HT-29 (cell line): Measurements from ENCODE around the gene MTX3. TPM values are rescaled to one million over a fixed set of nuclear protein-coding genes. Genes with fewer than 3 reads are reported as not detected.

Experiments
- DNase-seq: peaks from one replicate; pipeline ENCODE4 v3.0.0-alpha.2; 2015; ENCODE audit warnings: low spot score
- total RNA-seq: library from RNA; depleted of rRNA; stranded (reverse); fragments of >200 nt; shearing (Covaris generic); gene quantifications from 2 replicates; pipeline ENCODE4 v1.2.3, GENCODE V29; 2014; rRNA removed

MTX3 gene, protein sequence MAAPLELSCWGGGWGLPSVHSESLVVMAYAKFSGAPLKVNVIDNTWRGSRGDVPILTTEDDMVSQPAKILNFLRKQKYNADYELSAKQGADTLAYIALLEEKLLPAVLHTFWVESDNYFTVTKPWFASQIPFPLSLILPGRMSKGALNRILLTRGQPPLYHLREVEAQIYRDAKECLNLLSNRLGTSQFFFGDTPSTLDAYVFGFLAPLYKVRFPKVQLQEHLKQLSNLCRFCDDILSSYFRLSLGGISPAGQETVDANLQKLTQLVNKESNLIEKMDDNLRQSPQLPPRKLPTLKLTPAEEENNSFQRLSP
- 2.9 and 3.8 TPM in 2 replicates for total RNA-seq

DNA sequence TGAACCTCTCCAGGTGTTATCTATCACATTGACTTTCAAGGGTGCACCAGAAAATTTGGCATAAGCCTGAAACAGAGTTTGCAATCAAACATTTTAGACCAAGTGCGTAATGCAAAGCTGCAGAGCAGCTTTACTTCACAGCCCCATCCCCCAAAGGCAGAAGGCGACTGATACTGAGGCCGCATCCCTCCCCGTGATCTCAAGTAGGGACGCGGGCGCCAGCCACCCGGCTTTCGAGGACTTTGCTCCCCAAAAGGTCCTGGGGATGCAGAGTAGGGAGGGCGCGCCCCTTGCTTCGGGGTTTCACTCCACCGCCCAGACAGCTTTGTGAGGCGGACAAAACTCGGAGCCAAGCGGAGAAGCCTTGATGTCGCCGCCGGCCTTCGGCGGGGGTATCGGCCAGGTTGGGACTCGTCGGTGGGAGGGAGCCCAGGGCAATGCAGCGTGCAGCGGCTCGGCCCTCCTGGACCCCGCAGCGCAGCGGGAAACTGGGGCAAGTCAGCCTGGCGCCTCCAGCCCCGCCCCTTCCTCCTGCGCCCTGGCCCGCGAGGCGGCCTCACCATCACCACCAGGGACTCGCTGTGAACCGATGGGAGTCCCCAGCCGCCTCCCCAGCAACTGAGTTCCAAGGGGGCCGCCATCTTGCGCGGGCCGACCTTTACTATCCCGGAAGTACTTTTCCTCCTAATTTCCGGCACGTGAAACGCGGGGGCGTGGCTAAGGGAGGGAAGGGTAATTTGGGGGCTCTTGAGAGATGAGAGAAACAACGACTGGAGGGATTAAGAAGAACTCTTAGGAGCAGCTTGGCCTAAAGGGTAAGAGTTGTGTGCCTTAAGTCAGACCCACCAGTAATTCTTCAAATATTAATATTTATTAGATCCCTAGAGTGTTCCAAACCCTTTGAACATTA, at the start of gene MTX3:
TSS of gene MTX3 (minus strand) at position 665 of the 910 bp plus-strand sequence. CDS start at position 641, 24 bp downstream.
- peak; percentile 76 for DNase-seq

DNA sequence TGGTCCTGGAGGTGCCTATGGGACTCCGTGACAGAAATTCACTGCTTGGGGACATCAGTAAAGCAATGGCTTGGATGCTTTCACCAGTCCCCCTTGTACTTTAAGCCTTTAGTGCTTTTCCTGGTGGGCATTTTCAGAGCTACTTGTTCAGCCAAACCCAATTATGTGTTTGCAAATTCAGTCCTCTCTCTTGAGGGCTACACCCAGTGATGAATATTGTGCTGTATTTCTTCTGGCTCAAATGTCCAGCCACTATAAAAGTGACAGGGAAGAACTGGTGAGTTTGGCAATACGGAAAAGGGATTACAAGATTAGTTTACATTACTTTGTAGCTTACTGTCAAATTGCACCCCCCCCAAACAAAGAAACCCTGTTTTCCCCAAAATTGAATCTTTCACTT, 48.6 kb upstream of the MTX3 start:
- no peak for DNase-seq

DNA sequence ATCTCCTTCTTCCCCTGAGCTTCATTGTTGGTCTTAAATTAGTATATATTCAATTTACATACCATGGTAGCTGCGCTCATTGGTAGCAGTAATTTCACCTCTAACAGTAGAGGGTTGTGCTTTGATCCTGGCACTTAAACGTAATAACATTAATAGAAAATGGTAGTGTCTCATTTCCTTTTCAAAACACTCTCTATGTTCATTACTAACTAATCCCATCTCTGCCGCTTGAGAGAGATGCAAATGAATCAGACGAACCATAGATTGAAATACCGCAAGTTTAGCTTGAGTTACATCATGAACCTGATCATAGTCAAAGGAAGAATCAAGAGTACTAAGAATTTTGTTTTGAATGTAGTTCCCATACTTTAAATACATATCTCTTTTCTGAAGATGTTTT, 46.3 kb upstream of the MTX3 start:
- DNase-seq = no peak

DNA sequence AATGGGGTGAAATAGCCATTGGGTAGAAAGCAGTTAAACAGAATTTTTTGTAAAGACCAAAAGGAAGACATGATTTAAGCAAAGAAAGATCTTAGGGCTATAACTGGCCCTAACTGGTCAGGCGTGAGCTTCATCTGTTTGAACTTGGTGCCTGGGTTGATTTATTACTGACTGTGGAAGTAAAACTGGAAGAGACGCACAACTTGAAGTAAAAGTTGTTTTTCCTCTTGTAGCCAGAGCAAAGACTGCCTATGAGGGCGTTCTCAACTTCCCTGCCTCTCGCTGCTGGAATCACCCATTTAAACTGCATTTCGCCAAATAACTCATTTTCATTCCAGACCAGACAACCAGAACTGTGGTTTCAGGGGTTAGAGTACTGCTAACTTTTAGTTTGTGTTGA, 45.6 kb upstream of the MTX3 start:
- no peak for DNase-seq

DNA sequence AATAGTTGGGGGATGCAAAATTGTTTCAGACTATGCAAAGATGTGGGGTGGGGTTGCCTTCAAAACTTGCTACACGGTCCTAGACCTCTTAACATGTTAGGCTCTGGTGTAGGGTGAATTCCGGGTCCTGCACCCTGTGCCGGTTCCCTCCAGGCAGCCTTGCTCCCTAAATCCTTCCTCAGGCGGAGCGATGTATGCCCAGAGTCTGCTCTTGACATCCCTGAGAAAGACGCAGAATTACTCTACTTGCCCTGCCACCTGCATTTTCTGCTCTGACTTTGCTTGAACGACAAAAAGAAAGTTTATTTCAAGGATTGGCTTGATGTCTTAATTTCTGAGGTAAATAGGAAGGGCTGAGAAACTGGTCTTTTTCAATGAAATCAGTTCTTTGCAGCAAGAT, 44.8 kb upstream of the MTX3 start:
- DNase-seq = no peak

DNA sequence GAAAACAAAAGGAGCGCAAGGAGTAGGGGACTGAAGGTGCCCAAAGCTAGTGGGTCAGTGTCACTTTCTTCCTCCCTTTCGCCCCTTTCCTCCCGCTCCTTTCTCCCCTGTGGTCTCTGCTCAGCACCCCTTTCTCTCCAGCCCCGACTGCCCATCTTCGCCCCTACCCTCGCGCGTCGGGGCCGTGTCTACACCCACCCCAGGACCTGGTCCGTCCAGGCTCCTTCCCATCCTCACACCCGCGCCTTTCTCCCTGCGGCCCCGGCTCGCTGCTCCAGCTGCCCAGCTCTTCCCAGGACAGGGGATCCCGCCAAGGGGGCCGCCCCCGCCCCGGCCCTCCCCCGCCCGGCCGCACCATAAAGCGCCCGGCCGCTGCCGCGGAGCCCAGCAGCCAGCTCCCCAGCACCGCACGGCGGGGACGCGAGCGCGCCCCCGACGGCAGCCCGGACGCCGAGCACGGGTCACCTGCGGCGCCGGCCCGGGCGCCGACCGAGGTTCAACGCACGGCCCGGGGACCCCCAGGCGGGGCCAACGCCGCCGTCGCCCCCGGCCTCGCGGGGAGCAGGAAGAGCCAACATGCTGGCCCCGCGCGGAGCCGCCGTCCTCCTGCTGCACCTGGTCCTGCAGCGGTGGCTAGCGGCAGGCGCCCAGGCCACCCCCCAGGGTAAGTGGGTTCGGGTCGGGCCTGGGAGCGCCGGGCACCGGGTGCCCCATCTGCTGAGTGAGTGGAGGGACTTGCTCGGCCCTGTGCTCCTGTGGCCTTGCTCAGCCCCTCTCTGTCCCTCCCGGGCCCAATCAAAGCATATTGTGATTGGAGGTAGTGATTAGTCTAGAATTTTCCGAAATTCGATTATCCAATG, 44.1 kb upstream of the MTX3 start, which contains the start of gene THBS4:
TSS of gene THBS4 (plus strand) at position 387 of the 860 bp plus-strand sequence. CDS start at position 577, 190 bp downstream.
- DNase-seq = no peak

DNA sequence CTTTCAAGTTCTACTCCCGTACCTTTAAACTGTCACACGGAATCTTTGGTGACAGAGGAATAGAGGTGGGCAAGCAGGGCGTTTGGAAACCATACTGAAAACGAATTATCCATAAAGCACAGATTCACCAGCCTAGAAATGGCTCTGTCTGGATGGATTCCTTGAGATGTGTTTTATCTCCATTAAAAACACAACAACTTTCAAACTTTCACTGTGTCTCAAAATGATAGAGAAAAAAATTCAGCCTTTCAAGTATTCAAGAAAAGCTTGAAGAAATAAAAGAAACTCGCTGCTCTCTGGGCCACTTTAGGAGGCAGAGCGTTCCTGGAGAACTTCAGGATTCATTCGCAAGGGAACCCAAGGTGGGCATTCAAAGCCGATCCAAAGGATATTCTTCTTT, 43.5 kb upstream of the MTX3 start:
- DNase-seq = no peak

DNA sequence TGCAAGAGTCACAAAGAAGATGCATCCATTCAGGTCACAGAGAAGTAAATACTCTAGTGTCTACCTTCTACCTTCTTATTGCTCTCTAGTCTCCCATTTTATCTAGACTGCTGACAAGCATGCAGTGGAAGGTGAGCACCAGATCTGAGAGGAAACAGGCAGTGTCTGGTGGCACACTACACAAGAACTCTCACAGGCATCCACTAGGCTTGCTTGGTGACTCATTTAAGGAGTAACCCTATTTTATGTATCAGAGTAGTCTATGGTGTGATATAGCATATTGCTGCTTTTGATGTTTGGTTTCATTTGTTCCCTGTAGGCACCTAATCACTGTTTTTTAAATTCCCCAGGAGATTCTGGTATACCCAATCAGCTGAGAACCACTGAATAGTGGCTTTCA, 42.5 kb upstream of the MTX3 start:
- DNase-seq = no peak

DNA sequence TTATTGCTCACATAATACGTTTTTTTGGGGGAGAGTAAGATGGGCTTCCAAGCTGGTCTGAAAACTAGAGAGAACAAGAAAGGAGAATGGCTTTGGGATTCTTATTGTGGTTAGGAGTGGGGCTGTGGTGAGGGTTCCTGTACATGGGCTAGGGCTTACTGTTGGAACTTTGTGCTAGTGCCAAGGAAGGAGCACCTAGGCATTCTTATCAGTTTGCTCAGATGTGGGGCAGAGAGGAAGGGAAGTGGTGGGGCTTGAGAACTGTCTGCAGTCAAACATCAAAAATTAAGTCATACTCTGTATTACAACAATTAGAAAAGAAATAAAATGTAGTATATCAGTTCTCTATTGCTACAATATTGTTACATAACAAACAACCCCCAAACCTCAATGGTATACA, 40.0 kb upstream of the MTX3 start:
- DNase-seq = no peak

DNA sequence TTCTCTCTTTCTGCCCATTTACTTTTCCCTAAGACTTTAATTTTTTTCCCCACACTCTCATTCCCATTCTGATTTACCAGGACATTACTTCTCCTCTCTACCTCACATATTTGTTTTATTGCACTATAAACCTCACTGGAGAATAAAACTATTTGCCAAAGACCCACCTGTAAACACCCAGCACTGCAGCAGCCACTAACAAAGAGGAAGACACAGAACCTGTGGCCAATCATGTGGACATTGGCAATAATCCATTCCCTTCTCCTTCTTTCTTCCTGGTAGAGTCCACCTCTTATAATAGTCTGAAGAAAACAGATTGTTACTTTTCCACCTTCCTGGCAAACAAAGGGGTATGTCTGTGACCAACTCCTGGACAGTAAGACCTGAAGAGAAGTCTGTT, 35.8 kb upstream of the MTX3 start:
- DNase-seq = peak; percentile 38

DNA sequence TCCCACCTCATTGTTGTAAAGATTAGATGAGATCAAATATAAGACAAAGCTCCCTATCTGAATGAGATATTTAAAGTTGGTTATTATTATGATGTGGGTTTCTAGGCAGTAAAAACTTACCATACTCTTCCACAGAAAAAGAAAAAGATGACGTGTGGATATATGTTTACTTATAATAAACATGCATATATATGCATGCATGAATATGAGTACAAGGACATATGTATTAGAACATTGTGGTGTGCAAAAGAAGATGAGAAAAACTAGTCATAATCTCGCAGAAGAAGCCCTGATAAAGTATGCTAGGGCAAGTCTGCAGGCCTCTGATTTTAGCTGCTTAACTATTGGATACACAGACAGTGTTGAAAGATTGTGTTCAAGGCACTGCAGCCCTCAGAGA, 34.0 kb upstream of the MTX3 start:
- DNase-seq = no peak

DNA sequence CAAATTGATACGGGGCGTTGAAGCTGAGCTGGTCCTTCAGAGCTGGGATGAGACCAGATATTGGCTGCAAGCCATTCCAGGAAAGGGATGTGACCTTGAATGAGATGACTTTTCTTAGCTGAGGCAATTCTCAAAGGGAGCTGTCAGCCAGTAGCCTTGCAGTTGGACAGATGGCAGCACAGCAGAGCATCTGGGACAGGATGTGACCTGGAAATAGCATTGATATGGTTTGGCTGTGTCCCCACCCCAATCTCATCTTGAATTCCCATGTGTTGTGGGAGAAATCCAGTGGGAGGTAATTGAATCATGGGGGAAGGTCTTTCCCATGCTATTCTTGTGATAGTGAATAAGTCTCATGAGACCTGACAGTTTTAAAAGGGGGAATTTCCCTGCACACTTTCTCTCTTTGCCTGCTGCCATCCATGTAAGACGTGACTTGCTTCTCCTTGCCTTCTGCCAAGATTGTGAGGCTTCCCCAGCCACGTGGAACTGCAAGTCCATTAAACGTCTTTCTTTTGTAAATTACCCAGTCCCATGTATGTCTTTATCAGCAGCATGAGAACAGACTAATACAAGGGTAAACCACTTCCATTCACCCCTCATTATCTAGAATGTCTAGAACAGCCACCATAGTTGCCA, 19.8 kb upstream of the MTX3 start:
- no peak for DNase-seq

DNA sequence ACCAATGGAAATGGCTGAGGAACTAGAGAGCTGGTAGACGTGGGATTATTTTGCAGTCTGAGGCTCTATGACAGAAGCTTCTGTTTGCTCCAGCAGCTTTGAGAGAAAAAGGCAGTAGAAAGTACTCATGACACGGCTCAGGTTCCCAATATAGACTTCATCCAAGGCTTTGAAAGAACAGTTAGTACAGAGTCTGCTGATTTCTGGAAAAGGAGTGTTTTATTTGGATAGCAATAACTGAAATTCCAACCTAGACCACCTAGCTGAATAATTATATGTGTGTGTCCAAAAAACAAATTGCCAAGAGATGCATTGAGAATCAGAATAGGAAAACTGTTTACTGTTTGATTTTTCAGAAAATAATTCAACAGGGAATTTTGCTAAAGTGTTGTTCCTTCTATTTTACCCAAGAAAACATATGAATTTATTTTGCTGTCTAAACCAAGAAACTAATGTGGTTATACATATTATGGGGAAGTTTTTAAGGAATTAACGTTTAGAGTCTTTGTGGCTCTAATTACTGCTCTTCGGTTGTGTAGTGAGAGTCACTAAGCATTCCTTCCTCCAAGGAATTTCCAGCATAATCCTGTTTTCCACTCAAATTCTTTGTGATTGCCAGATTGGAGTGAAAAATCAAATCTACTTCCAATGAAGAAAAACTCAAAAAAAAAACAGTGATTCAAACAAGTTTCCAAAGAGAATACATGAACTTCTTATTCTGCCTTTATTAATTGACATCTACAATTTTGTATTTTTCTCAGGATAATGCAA, 18.1 kb upstream of the MTX3 start:
- no peak for DNase-seq

DNA sequence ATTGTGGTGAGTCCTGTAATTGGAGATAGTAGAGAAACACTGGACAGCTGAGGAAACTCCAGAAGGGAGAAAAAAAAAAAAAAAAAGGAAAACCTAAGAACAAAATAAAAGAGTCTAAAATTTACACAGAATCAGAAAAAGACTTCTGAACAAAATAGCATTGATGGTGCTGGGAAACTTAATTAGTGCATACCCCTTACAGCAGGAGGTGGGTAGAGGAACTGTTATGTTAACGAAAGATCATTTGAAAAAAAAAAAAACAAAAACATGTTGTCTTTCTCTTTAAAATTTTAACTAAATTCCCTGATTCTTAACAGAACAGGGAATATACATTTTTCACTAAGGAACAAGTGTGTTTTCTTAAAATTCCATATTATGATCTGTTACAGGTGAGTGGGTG, 11.6 kb upstream of the MTX3 start:
- no peak for DNase-seq

DNA sequence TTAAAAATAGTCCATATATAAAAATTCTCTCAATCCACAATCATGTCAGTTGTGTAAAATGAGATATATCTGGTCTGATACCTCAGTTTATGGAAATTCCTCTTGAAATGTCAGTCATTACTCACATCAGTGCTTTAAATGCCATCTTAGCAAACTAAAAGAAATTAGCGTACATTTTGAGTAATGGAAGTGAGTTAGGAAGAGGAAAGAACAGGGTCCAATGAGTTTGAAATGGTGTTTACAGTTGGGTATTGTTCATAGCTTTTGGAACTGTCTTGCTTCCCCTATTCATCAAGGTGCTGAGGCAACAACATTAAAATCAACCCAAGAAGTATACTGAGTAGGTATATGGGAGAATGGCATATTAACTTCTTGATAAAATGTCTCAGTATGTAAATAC, 8.7 kb upstream of the MTX3 start:
- DNase-seq = no peak

DNA sequence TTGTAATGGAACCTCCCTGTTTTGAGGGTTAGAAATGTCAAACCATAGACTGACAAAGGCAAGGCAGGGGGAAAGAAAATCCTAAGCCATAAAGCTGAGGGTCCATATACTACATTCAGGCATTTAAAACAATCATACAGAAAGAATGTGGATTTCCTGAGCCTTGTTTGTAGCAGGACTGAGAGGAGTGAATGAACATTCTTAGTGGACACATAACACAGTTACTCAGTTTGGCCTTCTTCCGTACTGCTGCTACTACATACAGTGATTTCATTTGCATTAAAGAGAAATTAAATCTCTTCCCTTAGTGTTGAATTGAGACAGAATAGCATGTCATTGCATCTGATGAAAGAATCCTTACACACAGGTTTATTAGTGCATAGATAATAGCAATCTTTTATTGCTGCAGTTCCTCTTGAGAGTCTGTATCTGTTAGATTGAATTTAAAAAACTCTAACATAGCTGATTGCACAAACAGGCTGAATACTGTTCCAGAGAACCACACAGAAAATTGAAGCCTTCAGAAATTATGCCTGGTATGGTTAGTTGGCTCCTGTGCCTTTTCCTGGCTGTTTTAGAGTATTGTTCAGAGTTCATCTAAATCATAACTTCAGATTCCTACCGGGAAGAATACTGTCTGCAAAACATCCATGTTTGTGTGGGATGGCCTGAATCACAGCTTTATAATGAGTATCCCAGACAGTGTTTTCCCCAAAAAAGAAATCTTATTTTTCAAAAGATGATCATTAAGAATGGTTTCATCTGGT, 2.0 kb upstream of the MTX3 start:
- DNase-seq = no peak

DNA sequence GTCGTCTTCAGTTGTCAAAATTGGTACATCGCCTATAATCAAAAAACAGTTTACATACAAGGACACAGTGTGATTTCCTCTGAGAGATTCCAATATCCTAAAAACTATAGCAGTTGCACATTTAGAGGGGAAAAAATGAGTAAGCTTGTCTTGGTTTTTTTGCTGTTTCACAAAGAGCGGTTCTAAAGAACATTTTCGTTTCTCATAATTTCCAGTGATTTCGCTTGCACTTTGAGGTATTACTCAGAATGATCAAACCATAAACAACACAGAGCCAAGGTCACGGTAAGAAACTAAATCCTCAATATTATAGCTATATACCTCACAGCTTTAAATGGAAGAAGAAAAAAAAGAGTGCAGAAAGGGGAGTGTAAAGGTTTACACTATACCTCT, 861 bp downstream of the MTX3 start:
- DNase-seq = peak; percentile 2

DNA sequence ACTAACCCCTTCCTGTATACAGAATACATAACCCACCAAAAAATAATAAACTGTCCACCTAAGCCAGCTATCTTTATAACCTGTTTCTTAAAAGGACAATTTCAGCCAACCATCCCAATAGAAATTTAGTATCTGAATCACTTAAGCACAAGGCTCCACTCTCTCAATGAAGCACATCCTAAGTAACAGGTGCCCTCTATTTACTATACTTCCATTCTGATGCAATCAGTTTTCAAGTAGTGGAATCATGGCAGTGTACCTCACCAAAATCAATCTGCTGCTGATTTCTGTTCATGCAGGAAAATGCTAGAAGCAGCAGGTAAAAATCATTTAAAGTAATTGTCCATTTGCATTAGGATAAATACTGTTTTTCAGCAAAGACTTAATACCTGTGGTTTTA, 4.8 kb downstream of the MTX3 start:
- DNase-seq = no peak

DNA sequence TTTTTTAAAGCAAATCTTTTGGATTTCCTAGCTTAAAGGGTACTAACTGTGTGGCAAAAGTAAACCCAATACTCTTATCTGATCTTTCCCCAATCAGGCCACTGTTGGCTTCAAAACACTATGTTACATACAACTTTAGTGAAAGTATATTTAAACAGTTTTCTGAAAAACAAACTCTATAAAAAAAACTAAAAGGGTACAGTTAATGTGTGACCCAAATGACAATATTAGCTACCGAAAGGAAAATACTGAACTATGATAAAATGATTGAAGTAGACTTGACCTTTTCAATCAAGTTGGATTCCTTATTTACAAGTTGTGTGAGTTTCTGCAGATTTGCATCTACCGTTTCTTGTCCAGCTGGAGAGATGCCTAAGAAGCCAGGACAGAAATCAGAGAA, 5.8 kb downstream of the MTX3 start:
- no peak for DNase-seq

DNA sequence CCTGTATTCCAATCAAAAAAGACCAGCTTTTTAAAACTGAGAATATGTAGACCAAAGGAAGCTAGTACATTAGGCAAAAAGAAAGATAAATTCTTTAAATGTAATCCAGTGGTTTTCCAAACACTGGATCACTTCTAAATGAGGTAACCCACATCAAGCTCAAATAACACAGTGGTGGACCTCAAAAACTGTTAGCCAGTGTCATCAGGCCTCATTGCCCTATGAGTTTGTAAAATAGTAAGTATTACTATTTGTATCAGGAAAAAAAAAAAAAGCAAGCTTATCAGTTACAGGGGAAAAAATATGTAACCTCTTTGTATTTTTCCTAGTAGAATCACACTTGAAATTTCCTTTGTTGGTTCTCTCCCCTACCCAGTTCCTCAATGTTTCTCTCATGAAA, 6.7 kb downstream of the MTX3 start:
- DNase-seq = no peak
